ENCODE measurements around the gene LGR6.
A peak's percentile ranks its signal among the peaks of the same experiment; 100 is the strongest.
"Not testable (repeated sequence)": the region's sequence is repeated elsewhere in the genome, so short reads cannot be mapped to it uniquely, and the experiment has no call there.

Gene LGR6

GRCh38 chr1:202189918-202190715 is 3.5 kb upstream of the LGR6 start:
- no peak overlapping the region for H3K4me3 ChIP-seq (ENCODE audit: severe bottlenecking)
- H3K36me3 ChIP-seq (ENCODE audit: low read depth), result no peaks in the 10 kb centered on the region
- H3K27ac ChIP-seq (ENCODE audit: poor library complexity, severe bottlenecking), result no peak overlapping the region
- ATAC-seq (ENCODE audit: low read depth) (peak; percentile 31; the same call in 1 of the 3 replicates), DNase-seq (ENCODE audit: low spot score) (no peak)
- no peaks in the 10 kb centered on the region for H3K9me3 ChIP-seq (ENCODE audit: severe bottlenecking)
- H3K27me3 ChIP-seq (ENCODE audit: insufficient read depth, poor library complexity, severe bottlenecking), result peaks cover 3% of the 10 kb centered on the region
- TF ChIP-seq CTCF (IDR thresholded peaks at IDR 0.05; ENCODE audit: poor library complexity, severe bottlenecking), result no peak
- no peaks in the 10 kb centered on the region for H3K4me1 ChIP-seq (ENCODE audit: insufficient read depth, poor library complexity, severe bottlenecking)

GRCh38 chr1:202191391-202191790 is 2.2 kb upstream of the LGR6 start:
- H3K9me3 ChIP-seq (ENCODE audit: severe bottlenecking); ATAC-seq (ENCODE audit: low read depth); H3K27me3 ChIP-seq (ENCODE audit: insufficient read depth, poor library complexity, severe bottlenecking); H3K4me1 ChIP-seq (ENCODE audit: insufficient read depth, poor library complexity, severe bottlenecking); H3K27ac ChIP-seq (ENCODE audit: poor library complexity, severe bottlenecking); DNase-seq (ENCODE audit: low spot score); H3K36me3 ChIP-seq (ENCODE audit: low read depth); H3K4me3 ChIP-seq (ENCODE audit: severe bottlenecking): not testable (repeated sequence)

GRCh38 chr1:202192770-202193613 is 607 bp upstream of the LGR6 start:
- Histone ChIP-seq H3K4me3 (ENCODE audit: severe bottlenecking) (no peak overlapping the region), H3K27ac (ENCODE audit: poor library complexity, severe bottlenecking) (no peak overlapping the region), H3K36me3 (ENCODE audit: low read depth) (no peaks in the 10 kb centered on the region), H3K27me3 (ENCODE audit: insufficient read depth, poor library complexity, severe bottlenecking) (peaks cover 3% of the 10 kb centered on the region), H3K9me3 (ENCODE audit: severe bottlenecking) (no peaks in the 10 kb centered on the region), H3K4me1 (ENCODE audit: insufficient read depth, poor library complexity, severe bottlenecking) (no peaks in the 10 kb centered on the region)
- peak; percentile 81 for TF ChIP-seq CTCF (IDR thresholded peaks at IDR 0.05; ENCODE audit: poor library complexity, severe bottlenecking)
- peak; percentile 40; the same call in 2 of the 3 replicates for ATAC-seq (ENCODE audit: low read depth)
- DNase-seq (ENCODE audit: low spot score), result no peak

GRCh38 chr1:202194328-202194648 is 689 bp downstream of the LGR6 start:
- no peak for ATAC-seq (ENCODE audit: low read depth)
- H3K36me3 ChIP-seq (ENCODE audit: low read depth), result no peaks in the 10 kb centered on the region
- no peak for TF ChIP-seq CTCF (IDR thresholded peaks at IDR 0.05; ENCODE audit: poor library complexity, severe bottlenecking)

GRCh38 chr1:202197653-202198365 is 4.2 kb downstream of the LGR6 start:
- no peak for ATAC-seq (ENCODE audit: low read depth)
- no peak for DNase-seq (ENCODE audit: low spot score)
- peaks cover 3% of the 10 kb centered on the region for H3K27me3 ChIP-seq (ENCODE audit: insufficient read depth, poor library complexity, severe bottlenecking)
- no peaks in the 10 kb centered on the region for H3K36me3 ChIP-seq (ENCODE audit: low read depth)
- H3K27ac ChIP-seq (ENCODE audit: poor library complexity, severe bottlenecking), result no peak overlapping the region
- peaks cover 22% of the 10 kb centered on the region for H3K4me1 ChIP-seq (ENCODE audit: insufficient read depth, poor library complexity, severe bottlenecking)
- no peak overlapping the region for H3K4me3 ChIP-seq (ENCODE audit: severe bottlenecking)
- no peak for TF ChIP-seq CTCF (IDR thresholded peaks at IDR 0.05; ENCODE audit: poor library complexity, severe bottlenecking)
- no peaks in the 10 kb centered on the region for H3K9me3 ChIP-seq (ENCODE audit: severe bottlenecking)

More at GRCh38 chr1:202194328-202194648, 689 bp downstream of the LGR6 start:
- H3K4me3 ChIP-seq (ENCODE audit: severe bottlenecking), result no peak overlapping the region
- no peak for DNase-seq (ENCODE audit: low spot score)
- H3K27me3 ChIP-seq (ENCODE audit: insufficient read depth, poor library complexity, severe bottlenecking), result peaks cover 3% of the 10 kb centered on the region
- H3K9me3 ChIP-seq (ENCODE audit: severe bottlenecking), result no peaks in the 10 kb centered on the region
- H3K27ac ChIP-seq (ENCODE audit: poor library complexity, severe bottlenecking), result no peak overlapping the region
- peaks cover 6% of the 10 kb centered on the region for H3K4me1 ChIP-seq (ENCODE audit: insufficient read depth, poor library complexity, severe bottlenecking)

Data from RWPE2 (cell line).